Measurements from ENCODE around the gene CNTFR. TPM values are rescaled to one million over a fixed set of nuclear protein-coding genes. Genes with fewer than 3 reads are reported as not detected.

Gene CNTFR
- total RNA-seq, 1 experiment from 2014 or later, result not detected

- Mint-ChIP-seq H3K36me3 (ENCODE audit: insufficient read depth, unreplicated experiment) (no peaks in the 10 kb centered on the region), H3K4me3 (ENCODE audit: unreplicated experiment) (no peak overlapping the region), H3K4me1 (ENCODE audit: insufficient read depth, unreplicated experiment) (no peaks in the 10 kb centered on the region), H3K9me3 (ENCODE audit: unreplicated experiment) (no peaks in the 10 kb centered on the region), H3K27ac (ENCODE audit: low read depth, unreplicated experiment) (no peak overlapping the region), H3K27me3 (ENCODE audit: insufficient read depth, unreplicated experiment) (peaks cover 16% of the 10 kb centered on the region)
- no TSS peak for BruUV-seq (replicated peaks)
- ChIA-PET POLR2A (no interaction called here), CTCF (interaction anchor here (0.5 to 3.2 kb wide), 48 partner anchors 8 to 252 kb away, joined by 3 to 37 read pairs (median 4); no protein-coding TSS in a partner anchor)
- TF ChIP-seq CTCF (IDR thresholded peaks at IDR 0.05; ENCODE audit: unreplicated experiment), result peak; percentile 67
- intact Hi-C loops (cut with micrococcal nuclease), result loop anchor here (1.0 kb wide), 1 partner anchor 110 kb away; no protein-coding TSS in a partner anchor
- DNase-seq (ENCODE audit: unreplicated experiment), result peak; percentile 58
Measured at GRCh38 chr9:34546834-34547827, 42.4 kb downstream of the CNTFR start.

- no peak for TF ChIP-seq CTCF (IDR thresholded peaks at IDR 0.05; ENCODE audit: unreplicated experiment)
- no peak overlapping the region for H3K27ac Mint-ChIP-seq (ENCODE audit: low read depth, unreplicated experiment)
- no peaks in the 10 kb centered on the region for H3K9me3 Mint-ChIP-seq (ENCODE audit: unreplicated experiment)
- no peak overlapping the region for H3K4me3 Mint-ChIP-seq (ENCODE audit: unreplicated experiment)
- POLR2A ChIA-PET, result no interaction called here
- DNase-seq (ENCODE audit: unreplicated experiment), result no peak
- CTCF ChIA-PET, result interaction anchor here (0.7 to 3.2 kb wide), 12 partner anchors 9 to 142 kb away, joined by 3 to 37 read pairs (median 4); no protein-coding TSS in a partner anchor
- intact Hi-C loops (cut with micrococcal nuclease), result no loop called here
- peaks cover 16% of the 10 kb centered on the region for H3K27me3 Mint-ChIP-seq (ENCODE audit: insufficient read depth, unreplicated experiment)
- peaks cover 2% of the 10 kb centered on the region for H3K4me1 Mint-ChIP-seq (ENCODE audit: insufficient read depth, unreplicated experiment)
- no peaks in the 10 kb centered on the region for H3K36me3 Mint-ChIP-seq (ENCODE audit: insufficient read depth, unreplicated experiment)
- no TSS peak for BruUV-seq (replicated peaks)
Measured at GRCh38 chr9:34546102-34546833, 43.3 kb downstream of the CNTFR start.

GRCh38 chr9:34545497-34545896, 44.0 kb downstream of the CNTFR start:
- BruUV-seq (replicated peaks), result no TSS peak
- CTCF ChIA-PET, result interaction anchor here (0.5 kb wide), 1 partner anchor 357 kb away, joined by 3 read pairs; no protein-coding TSS in a partner anchor
- no peak for TF ChIP-seq CTCF (IDR thresholded peaks at IDR 0.05; ENCODE audit: unreplicated experiment)
- Mint-ChIP-seq H3K27me3 (ENCODE audit: insufficient read depth, unreplicated experiment) (peaks cover 16% of the 10 kb centered on the region), H3K36me3 (ENCODE audit: insufficient read depth, unreplicated experiment) (no peaks in the 10 kb centered on the region), H3K4me1 (ENCODE audit: insufficient read depth, unreplicated experiment) (peaks cover 8% of the 10 kb centered on the region), H3K4me3 (ENCODE audit: unreplicated experiment) (no peak overlapping the region), H3K27ac (ENCODE audit: low read depth, unreplicated experiment) (no peak overlapping the region), H3K9me3 (ENCODE audit: unreplicated experiment) (no peaks in the 10 kb centered on the region)
- intact Hi-C loops (cut with micrococcal nuclease), result no loop called here
- POLR2A ChIA-PET, result no interaction called here
- DNase-seq (ENCODE audit: unreplicated experiment), result no peak

- BruUV-seq (replicated peaks), result no TSS peak
- H3K4me1 Mint-ChIP-seq (ENCODE audit: insufficient read depth, unreplicated experiment), result peaks cover 8% of the 10 kb centered on the region
- no peaks in the 10 kb centered on the region for H3K9me3 Mint-ChIP-seq (ENCODE audit: unreplicated experiment)
- no peak overlapping the region for H3K27ac Mint-ChIP-seq (ENCODE audit: low read depth, unreplicated experiment)
- ChIA-PET CTCF (interaction anchor here (0.6 to 1.3 kb wide), 6 partner anchors 18 to 401 kb away, joined by 3 to 11 read pairs (median 3); a partner anchor contains a TSS), POLR2A (no interaction called here)
- no peak for TF ChIP-seq CTCF (IDR thresholded peaks at IDR 0.05; ENCODE audit: unreplicated experiment)
- no peak for DNase-seq (ENCODE audit: unreplicated experiment)
- intact Hi-C loops (cut with micrococcal nuclease), result no loop called here
- H3K36me3 Mint-ChIP-seq (ENCODE audit: insufficient read depth, unreplicated experiment), result no peaks in the 10 kb centered on the region
- H3K27me3 Mint-ChIP-seq (ENCODE audit: insufficient read depth, unreplicated experiment), result peaks cover 16% of the 10 kb centered on the region
- H3K4me3 Mint-ChIP-seq (ENCODE audit: unreplicated experiment), result no peak overlapping the region
Measured at GRCh38 chr9:34544035-34544434, 45.5 kb downstream of the CNTFR start.
